ENCODE measurements around the gene OPTC.
"Not testable (repeated sequence)": the region's sequence is repeated elsewhere in the genome, so short reads cannot be mapped to it uniquely, and the experiment has no call there.

OPTC gene

DNA sequence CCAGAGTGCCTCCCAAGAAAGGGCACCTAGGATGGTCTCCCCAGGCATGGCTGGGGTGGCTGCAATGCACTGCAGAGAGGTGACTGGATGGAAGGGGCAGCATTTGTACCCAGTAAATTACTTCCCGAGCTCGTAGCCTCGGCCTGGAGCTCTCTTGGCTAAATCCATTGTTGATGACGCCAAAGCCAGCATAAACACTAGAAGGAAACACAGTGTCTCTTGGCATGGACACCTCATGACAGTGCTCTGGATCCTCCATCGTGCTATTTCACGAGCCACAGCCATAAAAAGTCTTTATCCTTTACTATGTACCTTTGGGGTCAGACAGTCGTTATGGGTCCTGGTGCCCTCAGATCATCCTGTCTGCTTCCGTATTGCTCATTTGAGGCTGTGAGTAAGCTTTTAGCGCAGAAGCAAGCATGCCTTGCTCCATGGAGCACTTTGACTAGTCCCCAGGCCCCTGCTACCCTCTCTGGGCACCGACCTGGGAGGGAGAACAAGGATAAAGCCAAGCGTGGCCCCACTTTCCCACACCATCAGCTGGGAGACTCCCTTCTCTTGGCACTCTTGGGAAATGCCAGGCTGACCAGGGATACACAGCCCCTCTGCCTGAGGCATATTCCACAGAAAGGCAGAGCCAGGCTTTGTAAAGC lies 28.7 kb upstream of the OPTC start:
- no peak for DNase-seq (ENCODE audit: low read depth in 2 of 3, low spot score in 2 of 3)

DNA sequence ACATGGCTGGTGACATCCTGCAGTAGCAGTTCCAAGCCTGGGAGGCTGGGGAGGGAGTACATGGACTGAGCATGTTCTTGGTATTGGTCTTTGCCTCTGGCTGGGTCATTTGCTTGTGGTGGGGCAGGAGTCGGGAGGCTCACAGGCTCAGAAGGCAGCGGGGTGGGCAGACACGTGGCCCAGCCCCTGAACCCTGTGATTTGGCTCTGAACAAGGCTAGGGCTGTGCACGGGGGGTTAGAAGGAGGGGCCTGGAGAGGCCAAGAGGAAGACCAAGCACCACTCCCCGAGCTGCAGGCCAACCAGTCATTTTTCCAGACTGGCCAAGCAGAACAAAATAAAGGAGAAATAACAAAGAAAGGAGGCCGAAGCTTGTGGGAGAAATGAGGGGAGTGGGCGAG lies 28.0 kb upstream of the OPTC start:
- DNase-seq (ENCODE audit: low read depth in 2 of 3, low spot score in 2 of 3): no peak

- DNase-seq (ENCODE audit: low read depth in 2 of 3, low spot score in 2 of 3): not testable (repeated sequence)
Measured at GRCh38 chr1:203466906-203467549, 26.9 kb upstream of the OPTC start.

DNA sequence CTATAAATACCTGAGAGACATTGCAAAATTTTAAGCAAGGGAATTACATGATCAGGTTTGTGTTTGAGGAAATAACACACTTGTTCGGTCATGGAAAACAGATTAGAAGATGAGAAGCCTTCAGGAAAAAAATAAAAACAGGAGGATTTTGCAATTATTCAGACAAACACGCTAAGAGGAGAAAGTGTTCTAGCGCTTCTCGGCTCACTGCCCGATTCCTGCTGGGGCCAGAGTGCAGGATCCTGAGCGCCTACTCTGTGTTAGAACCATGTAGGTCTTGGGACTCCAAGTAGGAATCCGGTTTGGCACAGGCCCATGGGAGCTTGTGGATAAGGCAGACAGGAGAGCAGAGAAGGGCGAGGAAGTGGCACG lies 26.4 kb upstream of the OPTC start:
- no peak for DNase-seq (ENCODE audit: low read depth in 2 of 3, low spot score in 2 of 3)

- no peak for DNase-seq (ENCODE audit: low read depth in 2 of 3, low spot score in 2 of 3)
Measured at GRCh38 chr1:203468326-203468725, 25.6 kb upstream of the OPTC start.

GRCh38 chr1:203470240-203470639 lies 23.7 kb upstream of the OPTC start:
- no peak for DNase-seq (ENCODE audit: low read depth in 2 of 3, low spot score in 2 of 3)

DNA sequence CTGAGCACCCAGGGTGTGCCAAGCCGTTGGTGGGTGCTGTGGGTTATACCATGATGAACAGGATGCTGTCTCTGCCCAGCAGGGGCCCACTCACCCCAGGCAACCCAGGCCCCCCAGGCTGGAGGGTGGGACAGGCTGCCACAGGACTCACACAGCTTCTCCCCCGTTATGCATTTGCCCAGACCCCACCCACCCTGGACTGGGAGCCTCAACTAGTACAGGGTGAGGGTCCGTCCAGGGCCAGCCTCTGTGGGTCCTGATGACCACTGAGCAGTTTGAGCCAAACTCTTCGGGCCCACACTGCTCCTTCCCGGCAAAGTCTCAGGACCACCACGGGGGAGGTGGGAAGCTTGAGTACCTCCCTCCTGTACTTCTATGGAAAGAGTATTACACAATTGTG lies 22.1 kb upstream of the OPTC start:
- no peak for DNase-seq (ENCODE audit: low read depth in 2 of 3, low spot score in 2 of 3)

DNA sequence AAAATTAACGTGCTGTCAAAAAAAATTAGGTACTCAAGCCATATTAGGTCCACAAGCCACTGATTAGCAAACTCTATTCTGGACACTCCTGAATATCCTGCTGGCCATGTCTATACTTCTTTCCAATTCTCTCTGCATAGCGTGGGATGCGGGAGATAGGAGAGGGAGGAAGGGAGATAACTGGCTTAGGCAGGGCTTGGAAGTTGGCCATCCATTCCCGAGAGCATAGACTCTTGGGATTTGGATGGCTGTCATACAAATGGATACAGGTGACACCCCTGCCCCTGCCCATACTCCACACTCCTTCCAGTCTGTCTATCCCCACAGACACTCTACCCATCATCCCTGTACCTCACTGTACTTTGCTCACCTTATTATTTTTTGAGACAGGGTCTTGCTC lies 20.7 kb upstream of the OPTC start:
- DNase-seq (ENCODE audit: low read depth in 2 of 3, low spot score in 2 of 3): no peak

GRCh38 chr1:203473781-203474305 lies 20.1 kb upstream of the OPTC start:
- DNase-seq (ENCODE audit: low read depth in 2 of 3, low spot score in 2 of 3): no peak

- no peak for DNase-seq (ENCODE audit: low read depth in 2 of 3, low spot score in 2 of 3)
Measured at GRCh38 chr1:203475012-203475981, 18.7 kb upstream of the OPTC start, which contains the start of gene PRELP. TSS of gene PRELP (plus strand) at chr1:203475806. CDS start at chr1:203483185, 7,379 bp downstream.

GRCh38 chr1:203476216-203476814 lies 17.6 kb upstream of the OPTC start:
- DNase-seq (ENCODE audit: low read depth in 2 of 3, low spot score in 2 of 3): no peak

DNA sequence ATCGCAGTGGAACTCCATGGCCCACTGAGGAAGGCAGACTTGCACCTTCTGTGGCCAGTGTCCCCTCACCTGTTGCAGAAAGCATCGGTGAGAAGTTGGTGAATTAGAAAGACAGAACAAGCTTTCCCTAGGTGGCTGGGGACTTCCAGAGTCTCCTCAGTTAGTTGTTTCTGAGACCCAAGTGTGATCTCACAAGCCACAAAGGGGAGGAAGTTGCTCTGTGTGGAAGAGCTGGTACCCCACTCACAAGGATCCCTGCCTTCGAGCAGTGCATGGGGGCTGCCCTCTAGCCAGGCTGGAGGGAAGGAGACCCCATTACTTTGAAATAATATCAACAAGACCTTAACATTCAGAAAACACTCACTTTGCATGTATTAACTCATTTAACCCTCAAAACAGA lies 16.2 kb upstream of the OPTC start:
- DNase-seq (ENCODE audit: low read depth in 2 of 3, low spot score in 2 of 3): no peak

DNA sequence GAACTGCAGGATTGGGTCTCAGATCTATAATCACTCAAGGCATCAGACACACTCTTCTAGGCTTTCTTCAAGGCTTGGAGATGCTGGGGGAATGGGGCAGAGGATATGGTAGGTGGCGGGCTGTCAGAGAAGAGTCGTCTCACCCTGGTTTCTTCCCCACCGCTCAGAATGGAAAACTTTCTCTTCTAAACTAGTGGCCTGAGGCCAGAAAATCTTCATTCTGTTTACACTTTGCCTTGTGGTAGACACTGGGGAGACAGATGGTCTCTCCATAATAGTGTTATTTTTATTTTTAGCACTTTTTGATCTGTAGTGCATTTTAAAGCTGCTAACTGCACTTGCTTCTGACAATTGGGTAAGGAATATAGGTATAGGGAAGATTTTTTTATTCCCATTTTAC lies 15.7 kb upstream of the OPTC start:
- no peak for DNase-seq (ENCODE audit: low read depth in 2 of 3, low spot score in 2 of 3)

- no peak for DNase-seq (ENCODE audit: low read depth in 2 of 3, low spot score in 2 of 3)
Measured at GRCh38 chr1:203478986-203479385, 15.0 kb upstream of the OPTC start.

DNA sequence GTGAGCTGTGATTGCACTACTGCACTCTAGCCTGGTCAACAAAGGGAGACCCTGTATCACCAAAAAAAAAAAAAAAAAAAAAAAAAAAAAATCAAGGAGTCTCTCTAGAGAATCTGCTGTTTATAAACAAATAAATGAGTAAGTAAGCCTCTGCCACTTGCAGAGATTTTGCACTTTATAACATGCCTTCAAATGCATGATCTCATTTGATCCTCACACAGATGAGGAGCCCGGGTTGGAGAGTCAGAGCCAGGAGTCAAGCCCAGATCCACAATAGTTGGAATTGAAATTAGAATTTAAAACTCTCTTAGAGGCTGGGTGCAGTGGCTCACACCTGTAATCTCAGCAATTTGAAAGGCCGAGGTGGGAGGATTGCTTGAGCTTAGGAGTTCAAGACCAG lies 14.3 kb upstream of the OPTC start:
- DNase-seq (ENCODE audit: low read depth in 2 of 3, low spot score in 2 of 3): no peak

DNA sequence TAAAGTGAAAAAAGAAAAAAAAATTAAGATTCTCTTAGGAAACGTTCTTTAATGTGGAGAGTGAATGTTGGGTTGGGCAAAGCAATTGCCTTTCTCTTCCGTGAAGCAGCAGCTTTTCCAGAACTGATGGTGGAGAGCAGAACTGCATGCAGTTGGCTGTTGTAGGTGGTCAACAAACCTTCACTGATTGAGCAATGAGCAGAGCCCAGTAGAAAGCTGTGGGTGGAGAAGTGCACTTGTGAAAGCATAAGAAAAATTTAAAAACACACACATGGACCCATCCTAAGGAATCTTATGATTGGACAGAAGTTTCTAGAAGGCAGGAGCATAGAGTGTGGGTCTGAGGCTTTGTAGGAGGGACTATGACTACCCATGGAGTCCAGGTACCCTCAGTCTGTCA lies 13.9 kb upstream of the OPTC start:
- no peak for DNase-seq (ENCODE audit: low read depth in 2 of 3, low spot score in 2 of 3)

DNA sequence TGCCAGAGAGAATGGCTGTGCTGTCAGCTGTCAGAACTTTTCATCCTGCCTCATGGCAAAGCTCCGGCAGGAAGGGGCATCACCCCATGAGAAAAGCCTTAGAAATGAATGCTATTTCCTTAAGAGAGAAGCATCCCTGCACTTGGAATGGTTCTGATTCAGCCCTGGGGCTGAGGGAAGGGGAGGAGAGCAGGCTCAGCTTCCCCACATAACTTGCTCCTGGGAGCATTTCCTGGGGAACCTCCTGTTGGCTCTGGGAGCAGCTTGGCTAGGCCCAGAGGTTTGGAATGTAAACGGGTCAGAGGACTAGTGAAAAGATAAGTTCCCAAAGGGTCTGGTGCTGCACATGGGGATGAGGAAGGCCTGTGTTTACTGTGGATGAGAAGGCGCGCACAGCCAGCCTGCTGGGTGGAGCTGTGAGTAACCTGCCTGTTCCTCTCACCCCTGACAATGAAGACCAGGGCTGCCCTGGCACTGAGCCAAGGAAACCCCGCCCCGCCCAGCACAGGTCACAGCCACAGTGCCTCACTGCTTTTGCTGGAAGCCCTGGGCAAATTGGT lies 13.3 kb upstream of the OPTC start:
- DNase-seq (ENCODE audit: low read depth in 2 of 3, low spot score in 2 of 3): peak in 1 of 3 experiments; percentile 22

- DNase-seq (ENCODE audit: low read depth in 2 of 3, low spot score in 2 of 3): no peak
Measured at GRCh38 chr1:203481196-203481595, 12.8 kb upstream of the OPTC start.

- no peak for DNase-seq (ENCODE audit: low read depth in 2 of 3, low spot score in 2 of 3)
Measured at GRCh38 chr1:203486618-203487370, 7.2 kb upstream of the OPTC start.

DNA sequence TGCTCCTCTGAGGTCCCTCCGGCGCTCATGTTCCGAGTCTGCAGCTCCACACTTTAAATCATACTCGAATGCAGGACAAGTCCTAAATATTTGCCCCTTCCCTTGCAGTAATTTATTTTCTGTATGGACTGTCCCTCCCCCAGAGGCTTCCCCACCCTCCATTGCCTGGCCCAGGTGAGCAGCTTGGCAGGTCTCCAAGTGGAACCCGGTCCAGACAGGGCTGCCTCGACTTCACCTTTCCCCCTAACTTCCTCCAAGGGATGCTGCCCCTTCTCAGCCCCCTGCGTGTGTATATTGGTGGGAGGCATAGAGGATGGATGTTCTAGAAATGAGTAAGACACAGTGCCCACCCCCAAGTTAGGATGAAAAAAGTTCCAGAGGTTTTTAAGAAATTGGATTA lies 5.4 kb upstream of the OPTC start:
- no peak for DNase-seq (ENCODE audit: low read depth in 2 of 3, low spot score in 2 of 3)
